ENCODE measurements around the gene FZD8. TPM values are rescaled to one million over a fixed set of nuclear protein-coding genes. Genes with fewer than 3 reads are reported as not detected.

The FZD8 gene
- polyA plus RNA-seq, 1 of the 3 experiments (the other 2 are of a cell fraction) = 1.4 TPM

GRCh38 chr10:35643151-35644049, 1.3 kb upstream of the FZD8 start:
- POLR2A ChIA-PET = no interaction called here
- H3K9ac ChIP-seq = peak overlapping the region; percentile 36; the same call in 1 of the 2 replicates

GRCh38 chr10:35642793-35643114, 658 bp upstream of the FZD8 start:
- Histone ChIP-seq H2AFZ (ENCODE audit: low read depth) (peak overlapping the region; percentile 87), H3K27ac (ENCODE audit: low read depth in 2 of 2, low read length in 1 of 2) (no peak overlapping the region), H3K4me3 (ENCODE audit: low read depth in 2 of 2, low read length in 1 of 2) (peak overlapping the region; percentile 68 to 88), H3K9me2 (no peaks in the 10 kb centered on the region), H3K27me3 (ENCODE audit: insufficient read depth) (no peaks in the 10 kb centered on the region; the same call in 1 of the 2 replicates), H3K36me3 (replicated peaks in 1 of 2; ENCODE audit: control insufficient read depth in 1 of 2, insufficient read depth in 2 of 2, low read length in 1 of 2) (peaks cover 0 to 11% of the 10 kb centered on the region in 2 experiments), H4K20me1 (ENCODE audit: insufficient read depth) (peaks cover 23% of the 10 kb centered on the region), H3K4me1 (ENCODE audit: control insufficient read depth in 1 of 2, insufficient read depth in 2 of 2, low read depth in 1 of 2, low read length in 1 of 2) (peaks cover 0 to 25% of the 10 kb centered on the region in 2 experiments; a peak in 1 of 4 replicates), H3K9ac (peak overlapping the region; percentile 36; the same call in 1 of the 2 replicates), H3F3A (replicated peaks; ENCODE audit: insufficient read depth) (peaks cover 20% of the 10 kb centered on the region), H3K4me2 (peak overlapping the region; percentile 98), H3K79me2 (ENCODE audit: insufficient read depth) (peaks cover 24% of the 10 kb centered on the region), H3K9me3 (no peaks in the 10 kb centered on the region)
- no peak for TF ChIP-seq CHD2 (IDR thresholded peaks at IDR 0.05; ENCODE audit: low read length, partially characterized antibody)
- TF ChIP-seq REST (IDR thresholded peaks at IDR 0.05; ENCODE audit: low read depth, low read length) = no peak
- no peak for TF ChIP-seq JUND (IDR thresholded peaks at IDR 0.05)
- TF ChIP-seq YY1 (IDR thresholded peaks at IDR 0.05; ENCODE audit: low read depth) = no peak
- TF ChIP-seq CTCF (IDR thresholded peaks at IDR 0.05) = no peak
- TF ChIP-seq IRF3 (IDR thresholded peaks at IDR 0.05; ENCODE audit: low read depth, low read length) = no peak
- no peak for TF ChIP-seq NFIC (IDR thresholded peaks at IDR 0.05; ENCODE audit: borderline replicate concordance)
- no peak for TF ChIP-seq USF1 (IDR thresholded peaks at IDR 0.05; ENCODE audit: borderline replicate concordance, low read depth)
- no peak for TF ChIP-seq FOSL2 (IDR thresholded peaks at IDR 0.05; ENCODE audit: borderline replicate concordance, low read depth)
- no peak for TF ChIP-seq PBX3 (IDR thresholded peaks at IDR 0.05)
- TF ChIP-seq USF2 (IDR thresholded peaks at IDR 0.05; ENCODE audit: borderline replicate concordance, low read depth, low read length) = no peak
- DNase-seq = no peak
- POLR2A ChIA-PET = no interaction called here
- WGBS (ENCODE audit: low lambda C conversion rate) = under 1% methylated on average over 11 of the region's 17 CpGs
- CTCF ChIA-PET = no interaction called here

More at GRCh38 chr10:35643151-35644049, 1.3 kb upstream of the FZD8 start:
- peak overlapping the region; percentile 68 to 88 for H3K4me3 ChIP-seq (ENCODE audit: low read depth in 2 of 2, low read length in 1 of 2)
- H3K9me2 ChIP-seq = no peaks in the 10 kb centered on the region
- H3K4me1 ChIP-seq (ENCODE audit: control insufficient read depth in 1 of 2, insufficient read depth in 2 of 2, low read depth in 1 of 2, low read length in 1 of 2) = peaks cover 0 to 25% of the 10 kb centered on the region in 2 experiments; a peak in 1 of 4 replicates
- peaks cover 0 to 5% of the 10 kb centered on the region in 2 experiments for H3K36me3 ChIP-seq (replicated peaks in 1 of 2; ENCODE audit: control insufficient read depth in 1 of 2, insufficient read depth in 2 of 2, low read length in 1 of 2)
- H3F3A ChIP-seq (replicated peaks; ENCODE audit: insufficient read depth) = peaks cover 16% of the 10 kb centered on the region
- peak; percentile 58 for DNase-seq
- no peak for TF ChIP-seq FOXM1 (IDR thresholded peaks at IDR 0.05; ENCODE audit: low read depth)
- TF ChIP-seq RFX5 (IDR thresholded peaks at IDR 0.05; ENCODE audit: low read length) = no peak
- no peak for TF ChIP-seq TEAD4 (IDR thresholded peaks at IDR 0.05; ENCODE audit: borderline replicate concordance, insufficient read depth)
- TF ChIP-seq ELF1 (IDR thresholded peaks at IDR 0.05) = no peak
- no peaks in the 10 kb centered on the region for H3K9me3 ChIP-seq
- CTCF ChIA-PET = interaction anchor here (1.2 kb wide), 1 partner anchor 30 kb away, joined by 3 read pairs; no protein-coding TSS in a partner anchor
- peaks cover 16% of the 10 kb centered on the region for H4K20me1 ChIP-seq (ENCODE audit: insufficient read depth)
- peaks cover 18% of the 10 kb centered on the region for H3K79me2 ChIP-seq (ENCODE audit: insufficient read depth)
- no peak overlapping the region for H3K27ac ChIP-seq (ENCODE audit: low read depth in 2 of 2, low read length in 1 of 2)
- 14% methylated on average over 20 of the region's 42 CpGs for WGBS (ENCODE audit: low lambda C conversion rate)
- H3K27me3 ChIP-seq (ENCODE audit: insufficient read depth) = no peaks in the 10 kb centered on the region; the same call in 1 of the 2 replicates
- H3K4me2 ChIP-seq = peak overlapping the region; percentile 98
- peak overlapping the region; percentile 87 for H2AFZ ChIP-seq (ENCODE audit: low read depth)

All from SK-N-SH (cell line).